Upper lobe of left lung (tissue), 6 donors: Measurements from ENCODE around the gene TMC3. TPM values are rescaled to one million over a fixed set of nuclear protein-coding genes. Genes with fewer than 3 reads are reported as not detected.

Experiments
- ATAC-seq, 2 donors: fragments of 200-7000 bp; cut with Tn5 transposase; one replicate each; pipeline ENCODE4 v1.9.1; 2022; ENCODE audit warnings: mild to moderate bottlenecking in 2 of 2, moderate library complexity in 2 of 2; ENCODE audit not compliant: low FRiP score in 2 of 2
- DNase-seq, 2 donors: peaks; one replicate each; pipeline ENCODE4 v3.0.0-alpha.2; 2019 to 2020
- H3K27ac ChIP-seq, 4 donors: fragments of 200-600 bp; sonication (generic); one replicate each; pipeline ENCODE4 v1.5.1; 2016 to 2019
- H3K27me3 ChIP-seq, 4 donors: fragments of 200-600 bp; sonication (generic); one replicate each; pipeline ENCODE4 v1.5.1; 2017 to 2019
- H3K36me3 ChIP-seq, 4 donors: fragments of 200-600 bp; sonication (generic); one replicate each; pipeline ENCODE4 v1.5.1; 2016 to 2019
- H3K4me1 ChIP-seq, 4 donors: fragments of 200-600 bp; sonication (generic); one replicate each; pipeline ENCODE4 v1.5.1; 2018 to 2019
- H3K4me3 ChIP-seq, 4 donors: fragments of 200-600 bp; sonication (generic); one replicate each; pipeline ENCODE4 v1.5.1; 2017 to 2019; ENCODE audit warnings: mild to moderate bottlenecking in 2 of 4, moderate library complexity in 1 of 4
- H3K9me3 ChIP-seq, 4 donors: fragments of 200-600 bp; sonication (generic); one replicate each; pipeline ENCODE4 v1.5.1; 2018 to 2019
- CTCF ChIP-seq, 6 experiments: fragments of 450-650 bp in 4 of 6; fragments of 200-600 bp in 2 of 6; sonication (generic) in 2 of 6; IDR thresholded peaks; one replicate each; pipeline ENCODE4 v1.5.1; 2016 to 2019; ENCODE audit warnings: antibody characterized with exemption in 6 of 6
- EP300 ChIP-seq, 4 donors: sonication (generic); formaldehyde crosslinking; IDR thresholded peaks; one replicate each; pipeline ENCODE4 v1.5.1; 2017; ENCODE audit warnings: antibody characterized with exemption in 4 of 4, control low read depth in 2 of 4
- POLR2A ChIP-seq, 4 donors: fragments of 450-650 bp; IDR thresholded peaks; one replicate each; pipeline ENCODE4 v1.5.1; 2016 to 2017; ENCODE audit warnings: antibody characterized with exemption in 4 of 4, mild to moderate bottlenecking in 2 of 4
- POLR2AphosphoS5 ChIP-seq, 2 donors: sonication (generic); formaldehyde crosslinking; IDR thresholded peaks; one replicate each; pipeline ENCODE4 v1.5.1; 2017; ENCODE audit warnings: antibody characterized with exemption in 2 of 2
- WGBS, 2 donors: methylation state at CpG; one replicate each; pipeline ENCODE4 v1.1.5; 2017 to 2018; 5-methylcytosine and 5-hydroxymethylcytosine counted together
- total RNA-seq, 6 donors: library from RNA; depleted of rRNA in 4 of 6; stranded (reverse); fragments of >200 nt in 4 of 6; gene quantifications; one replicate each; pipeline versions ENCODE4 v1.1.0 to v1.2.1, GENCODE V29; 2016 to 2021
- donor health status: DM: no; HTN: no; CAD: no; lungs with moderate emphysema.
- donor health status: DM: no; HTN: yes; CAD: no; lungs with severe emphysema.

Gene TMC3
- total RNA-seq, 6 donors from 2014 or later: not detected

GRCh38 chr15:81391657-81392056 lies 17.6 kb upstream of the TMC3 start:
- no peak overlapping the region for H3K4me3 ChIP-seq
- H3K9me3 ChIP-seq: no peaks in the 10 kb centered on the region
- TF ChIP-seq POLR2AphosphoS5 (IDR thresholded peaks at IDR 0.05) (no peak), EP300 (IDR thresholded peaks at IDR 0.05) (no peak), CTCF (IDR thresholded peaks at IDR 0.05) (no peak), POLR2A (IDR thresholded peaks at IDR 0.05) (no peak)
- ATAC-seq (no peak), DNase-seq (no peak)
- peaks cover 0 to 10% (median 6%) of the 10 kb centered on the region in 4 donors for H3K4me1 ChIP-seq
- 93 to 98% methylated on average over 2 of the region's 2 CpGs for WGBS, 2 donors
- no peaks in the 10 kb centered on the region for H3K36me3 ChIP-seq
- H3K27ac ChIP-seq: no peak overlapping the region
- H3K27me3 ChIP-seq: no peaks in the 10 kb centered on the region

- Histone ChIP-seq H3K27ac (no peak overlapping the region), H3K4me3 (no peak overlapping the region), H3K9me3 (no peaks in the 10 kb centered on the region), H3K4me1 (peaks cover 0 to 12% (median 8%) of the 10 kb centered on the region in 4 donors), H3K36me3 (no peaks in the 10 kb centered on the region), H3K27me3 (no peaks in the 10 kb centered on the region)
- ATAC-seq (no peak), DNase-seq (no peak)
- WGBS, 2 donors: 40 to 57% methylated on average over 1 of the region's 1 CpG
- no peak for TF ChIP-seq POLR2A (IDR thresholded peaks at IDR 0.05)
- TF ChIP-seq CTCF (IDR thresholded peaks at IDR 0.05): no peak
- TF ChIP-seq EP300 (IDR thresholded peaks at IDR 0.05): no peak
- no peak for TF ChIP-seq POLR2AphosphoS5 (IDR thresholded peaks at IDR 0.05)
These were observed 14.4 kb upstream of the TMC3 start for GRCh38 chr15:81388436-81388770.

- Histone ChIP-seq H3K27me3 (no peaks in the 10 kb centered on the region), H3K4me3 (no peak overlapping the region), H3K9me3 (no peaks in the 10 kb centered on the region), H3K36me3 (no peaks in the 10 kb centered on the region), H3K27ac (no peak overlapping the region), H3K4me1 (peaks cover 0 to 12% (median 8%) of the 10 kb centered on the region in 4 donors)
- ATAC-seq (no peak), DNase-seq (no peak)
- TF ChIP-seq CTCF (IDR thresholded peaks at IDR 0.05) (no peak), POLR2A (IDR thresholded peaks at IDR 0.05) (no peak), POLR2AphosphoS5 (IDR thresholded peaks at IDR 0.05) (no peak), EP300 (IDR thresholded peaks at IDR 0.05) (no peak)
- WGBS, 2 donors: 85 to 86% methylated on average over 11 to 12 of the region's 12 CpGs
These were observed 13.8 kb upstream of the TMC3 start for GRCh38 chr15:81387621-81388435.

- TF ChIP-seq POLR2AphosphoS5 (IDR thresholded peaks at IDR 0.05): no peak
- no peak for TF ChIP-seq EP300 (IDR thresholded peaks at IDR 0.05)
- TF ChIP-seq CTCF (IDR thresholded peaks at IDR 0.05): no peak
- TF ChIP-seq POLR2A (IDR thresholded peaks at IDR 0.05): no peak
- DNase-seq (no peak), ATAC-seq (no peak)
- 38 to 43% methylated on average over 2 of the region's 2 CpGs for WGBS, 2 donors
- Histone ChIP-seq H3K9me3 (no peaks in the 10 kb centered on the region), H3K27ac (no peak overlapping the region), H3K36me3 (no peaks in the 10 kb centered on the region), H3K4me1 (peaks cover 0 to 12% (median 8%) of the 10 kb centered on the region in 4 donors), H3K4me3 (no peak overlapping the region), H3K27me3 (no peaks in the 10 kb centered on the region)
These were observed 12.9 kb upstream of the TMC3 start for GRCh38 chr15:81386947-81387346.

GRCh38 chr15:81385721-81386076 lies 11.7 kb upstream of the TMC3 start:
- H3K4me1 ChIP-seq: peaks cover 0 to 12% (median 8%) of the 10 kb centered on the region in 4 donors
- H3K4me3 ChIP-seq: no peak overlapping the region
- no peaks in the 10 kb centered on the region for H3K9me3 ChIP-seq
- 90 to 91% methylated on average over 4 of the region's 4 CpGs for WGBS, 2 donors
- DNase-seq (no peak), ATAC-seq (no peak)
- no peaks in the 10 kb centered on the region for H3K27me3 ChIP-seq
- TF ChIP-seq POLR2A (IDR thresholded peaks at IDR 0.05) (no peak), POLR2AphosphoS5 (IDR thresholded peaks at IDR 0.05) (no peak), EP300 (IDR thresholded peaks at IDR 0.05) (no peak), CTCF (IDR thresholded peaks at IDR 0.05) (no peak)
- no peak overlapping the region for H3K27ac ChIP-seq
- no peaks in the 10 kb centered on the region for H3K36me3 ChIP-seq
